ENCODE results near the gene RBM4. TPM values are rescaled to one million over a fixed set of nuclear protein-coding genes. Genes with fewer than 3 reads are reported as not detected.

The RBM4 gene
- total and polyA plus RNA-seq, 2 of the 13 experiments (the other 11 are each of a cell fraction or from before 2014, with no cell fraction given): 126 to 136 TPM

DNA sequence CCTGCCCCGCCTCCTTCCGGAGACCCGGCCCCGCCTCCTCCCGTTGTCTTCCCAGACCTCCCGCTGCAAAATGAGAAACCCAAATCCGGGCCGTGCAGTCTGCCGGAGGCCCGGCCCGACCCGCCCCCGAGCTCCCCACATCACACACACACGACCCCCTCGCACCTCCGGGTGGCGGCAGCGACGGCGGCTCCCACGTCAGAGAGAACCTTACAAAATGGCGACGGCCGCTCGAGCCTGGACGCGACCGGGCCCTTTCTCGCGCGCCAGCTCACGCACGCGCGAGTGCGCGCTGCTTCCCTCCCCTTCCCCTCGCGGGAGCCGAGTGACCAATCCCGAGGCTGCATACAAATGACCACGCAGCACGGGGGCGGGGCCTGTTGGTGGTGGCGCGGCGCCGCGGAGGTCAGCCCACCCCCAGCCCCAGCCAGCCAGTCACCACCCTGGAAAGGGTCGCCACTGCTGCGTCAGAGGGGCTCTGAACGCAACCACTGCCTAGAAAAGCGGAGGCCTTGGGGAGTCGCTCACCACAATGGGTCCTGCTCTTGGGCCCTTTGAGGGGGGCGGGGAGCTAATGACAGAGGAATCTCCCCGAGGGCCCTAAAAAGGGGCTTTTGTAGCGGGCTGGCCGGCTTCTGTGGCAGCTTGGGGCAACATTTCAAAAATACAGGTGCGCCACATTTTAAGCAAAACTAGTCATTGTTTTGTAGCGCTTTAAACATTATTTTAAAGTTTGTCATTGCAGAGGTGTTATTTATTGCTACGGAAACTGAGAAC is 39.3 kb downstream of the RBM4 start, which contains the start of gene RBM4B (continued):
- TF ChIP-seq, protein P1, sequence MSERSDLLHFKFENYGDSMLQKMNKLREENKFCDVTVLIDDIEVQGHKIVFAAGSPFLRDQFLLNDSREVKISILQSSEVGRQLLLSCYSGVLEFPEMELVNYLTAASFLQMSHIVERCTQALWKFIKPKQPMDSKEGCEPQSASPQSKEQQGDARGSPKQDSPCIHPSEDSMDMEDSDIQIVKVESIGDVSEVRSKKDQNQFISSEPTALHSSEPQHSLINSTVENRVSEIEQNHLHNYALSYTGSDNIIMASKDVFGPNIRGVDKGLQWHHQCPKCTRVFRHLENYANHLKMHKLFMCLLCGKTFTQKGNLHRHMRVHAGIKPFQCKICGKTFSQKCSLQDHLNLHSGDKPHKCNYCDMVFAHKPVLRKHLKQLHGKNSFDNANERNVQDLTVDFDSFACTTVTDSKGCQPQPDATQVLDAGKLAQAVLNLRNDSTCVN (CRISPR knock-in tag; IDR thresholded peaks at IDR 0.05; ENCODE audit: borderline replicate concordance): no peak; the same call in 1 of the 2 replicates
- TF ChIP-seq ZNF230 (CRISPR knock-in tag; IDR thresholded peaks at IDR 0.05) (0 out of 2 replicates have a peak, but pooled peaks have one; percentile 34), NR3C1 (CRISPR knock-in tag; IDR thresholded peaks at IDR 0.05) (no peak), MAF1 (CRISPR knock-in tag; IDR thresholded peaks at IDR 0.05; ENCODE audit: borderline replicate concordance) (peak; percentile 61; the same call in 1 of the 2 replicates), ZNF768 (CRISPR knock-in tag; IDR thresholded peaks at IDR 0.05) (no peak), CBX2 (IDR thresholded peaks at IDR 0.05; ENCODE audit: low read depth, low read length) (no peak), CBX2 (CRISPR knock-in tag; IDR thresholded peaks at IDR 0.05; ENCODE audit: low read depth) (no peak), SALL2 (CRISPR knock-in tag; IDR thresholded peaks at IDR 0.05) (0 out of 2 replicates have a peak, but pooled peaks have one; percentile 49), TBP (CRISPR knock-in tag; IDR thresholded peaks at IDR 0.05) (no peak), BORCS8-MEF2B (CRISPR knock-in tag; IDR thresholded peaks at IDR 0.05) (no peak), ZNF326 (CRISPR knock-in tag; IDR thresholded peaks at IDR 0.05; ENCODE audit: borderline replicate concordance) (no peak), ZNF776 (CRISPR knock-in tag; IDR thresholded peaks at IDR 0.05) (no peak), PHB2 (IDR thresholded peaks at IDR 0.05; ENCODE audit: partially characterized antibody) (no peak), ELF4 (CRISPR knock-in tag; IDR thresholded peaks at IDR 0.05; ENCODE audit: borderline replicate concordance) (peak; percentile 55; the same call in 1 of the 2 replicates), SP1 (IDR thresholded peaks at IDR 0.05) (peak; percentile 38; the same call in 1 of the 2 replicates), SP1 (CRISPR knock-in tag; IDR thresholded peaks at IDR 0.05) (peak; percentile 92), HNRNPUL1 (IDR thresholded peaks at IDR 0.05; ENCODE audit: low read depth, low read length) (0 out of 2 replicates have a peak, but pooled peaks have one; percentile 25), ZSCAN20 (CRISPR knock-in tag; IDR thresholded peaks at IDR 0.05; ENCODE audit: borderline replicate concordance) (0 out of 2 replicates have a peak, but pooled peaks have one; percentile 38), ZNF335 (CRISPR knock-in tag; IDR thresholded peaks at IDR 0.05) (no peak; the same call in 1 of the 2 replicates), ZNF34 (CRISPR knock-in tag; IDR thresholded peaks at IDR 0.05; ENCODE audit: borderline replicate concordance) (no peak)
- TF ChIP-seq, protein P2, sequence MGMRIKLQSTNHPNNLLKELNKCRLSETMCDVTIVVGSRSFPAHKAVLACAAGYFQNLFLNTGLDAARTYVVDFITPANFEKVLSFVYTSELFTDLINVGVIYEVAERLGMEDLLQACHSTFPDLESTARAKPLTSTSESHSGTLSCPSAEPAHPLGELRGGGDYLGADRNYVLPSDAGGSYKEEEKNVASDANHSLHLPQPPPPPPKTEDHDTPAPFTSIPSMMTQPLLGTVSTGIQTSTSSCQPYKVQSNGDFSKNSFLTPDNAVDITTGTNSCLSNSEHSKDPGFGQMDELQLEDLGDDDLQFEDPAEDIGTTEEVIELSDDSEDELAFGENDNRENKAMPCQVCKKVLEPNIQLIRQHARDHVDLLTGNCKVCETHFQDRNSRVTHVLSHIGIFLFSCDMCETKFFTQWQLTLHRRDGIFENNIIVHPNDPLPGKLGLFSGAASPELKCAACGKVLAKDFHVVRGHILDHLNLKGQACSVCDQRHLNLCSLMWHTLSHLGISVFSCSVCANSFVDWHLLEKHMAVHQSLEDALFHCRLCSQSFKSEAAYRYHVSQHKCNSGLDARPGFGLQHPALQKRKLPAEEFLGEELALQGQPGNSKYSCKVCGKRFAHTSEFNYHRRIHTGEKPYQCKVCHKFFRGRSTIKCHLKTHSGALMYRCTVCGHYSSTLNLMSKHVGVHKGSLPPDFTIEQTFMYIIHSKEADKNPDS (CRISPR knock-in tag; IDR thresholded peaks at IDR 0.05): no peak
- TF ChIP-seq, protein P3, sequence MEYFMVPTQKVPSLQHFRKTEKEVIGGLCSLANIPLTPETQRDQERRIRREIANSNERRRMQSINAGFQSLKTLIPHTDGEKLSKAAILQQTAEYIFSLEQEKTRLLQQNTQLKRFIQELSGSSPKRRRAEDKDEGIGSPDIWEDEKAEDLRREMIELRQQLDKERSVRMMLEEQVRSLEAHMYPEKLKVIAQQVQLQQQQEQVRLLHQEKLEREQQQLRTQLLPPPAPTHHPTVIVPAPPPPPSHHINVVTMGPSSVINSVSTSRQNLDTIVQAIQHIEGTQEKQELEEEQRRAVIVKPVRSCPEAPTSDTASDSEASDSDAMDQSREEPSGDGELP (IDR thresholded peaks at IDR 0.05; ENCODE audit: borderline replicate concordance, low read depth): no peak
- TF ChIP-seq, protein P4, sequence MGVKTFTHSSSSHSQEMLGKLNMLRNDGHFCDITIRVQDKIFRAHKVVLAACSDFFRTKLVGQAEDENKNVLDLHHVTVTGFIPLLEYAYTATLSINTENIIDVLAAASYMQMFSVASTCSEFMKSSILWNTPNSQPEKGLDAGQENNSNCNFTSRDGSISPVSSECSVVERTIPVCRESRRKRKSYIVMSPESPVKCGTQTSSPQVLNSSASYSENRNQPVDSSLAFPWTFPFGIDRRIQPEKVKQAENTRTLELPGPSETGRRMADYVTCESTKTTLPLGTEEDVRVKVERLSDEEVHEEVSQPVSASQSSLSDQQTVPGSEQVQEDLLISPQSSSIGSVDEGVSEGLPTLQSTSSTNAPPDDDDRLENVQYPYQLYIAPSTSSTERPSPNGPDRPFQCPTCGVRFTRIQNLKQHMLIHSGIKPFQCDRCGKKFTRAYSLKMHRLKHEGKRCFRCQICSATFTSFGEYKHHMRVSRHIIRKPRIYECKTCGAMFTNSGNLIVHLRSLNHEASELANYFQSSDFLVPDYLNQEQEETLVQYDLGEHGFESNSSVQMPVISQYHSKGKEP (CRISPR knock-in tag; IDR thresholded peaks at IDR 0.05): no peak
- TF ChIP-seq, protein P5, sequence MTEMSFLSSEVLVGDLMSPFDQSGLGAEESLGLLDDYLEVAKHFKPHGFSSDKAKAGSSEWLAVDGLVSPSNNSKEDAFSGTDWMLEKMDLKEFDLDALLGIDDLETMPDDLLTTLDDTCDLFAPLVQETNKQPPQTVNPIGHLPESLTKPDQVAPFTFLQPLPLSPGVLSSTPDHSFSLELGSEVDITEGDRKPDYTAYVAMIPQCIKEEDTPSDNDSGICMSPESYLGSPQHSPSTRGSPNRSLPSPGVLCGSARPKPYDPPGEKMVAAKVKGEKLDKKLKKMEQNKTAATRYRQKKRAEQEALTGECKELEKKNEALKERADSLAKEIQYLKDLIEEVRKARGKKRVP (CRISPR knock-in tag; IDR thresholded peaks at IDR 0.05): 0 out of 4 replicates have a peak, but pooled peaks of 1 of the 2 experiments have one; percentile 45

Measured in HepG2 (cell line).